ENCODE data around the gene RPUSD4.

- TF ChIP-seq EZH2phosphoT487 (IDR thresholded peaks at IDR 0.05; ENCODE audit: insufficient read depth, low read depth) (no peak), EZH2 (IDR thresholded peaks at IDR 0.05; ENCODE audit: insufficient read depth, poor library complexity, severe bottlenecking) (no peak)
Observed at GRCh38 chr11:126158054-126158791, 53.2 kb downstream of the RPUSD4 start.
